Occipital lobe (tissue), 2 donors: ENCODE data around the gene ABCC1. TPM values are rescaled to one million over a fixed set of nuclear protein-coding genes. Genes with fewer than 3 reads are reported as not detected.

Experiments used
- DNase-seq: peaks from one replicate; lab custom pipeline; 2025; lab: John Stamatoyannopoulos, UW
- total RNA-seq: library from RNA; depleted of rRNA; stranded (reverse); fragments of >200 nt; gene quantifications from one replicate; pipeline ENCODE4 v1.2.3, GENCODE V29; 2014

Gene ABCC1
- total RNA-seq, 1 donor from 2014 or later = 10.5 TPM

- no peak for DNase-seq
These were observed 41.5 kb downstream of the ABCC1 start for GRCh38 chr16:15990902-15991301.

DNA sequence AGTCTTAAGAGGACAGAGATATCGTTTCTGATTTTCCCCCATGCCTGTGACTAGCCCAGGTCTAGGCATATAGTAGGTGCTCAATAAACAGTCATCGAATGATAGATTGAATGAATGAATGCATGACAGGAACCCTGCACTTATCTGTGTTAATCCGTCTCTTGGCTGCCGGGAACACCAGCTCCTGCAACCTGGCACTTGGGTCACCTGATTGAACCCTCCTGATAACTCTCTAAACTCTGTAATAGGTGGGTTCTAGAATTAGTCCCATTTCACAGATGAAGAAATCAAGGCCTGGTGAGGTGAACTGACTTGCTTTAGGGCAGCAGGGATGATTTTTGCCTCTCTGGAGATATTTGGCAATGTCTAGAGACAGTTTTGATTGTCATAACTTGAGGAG, 43.7 kb downstream of the ABCC1 start:
- DNase-seq = no peak

- DNase-seq = no peak
These were observed 44.1 kb downstream of the ABCC1 start for GRCh38 chr16:15993541-15993940.

DNA sequence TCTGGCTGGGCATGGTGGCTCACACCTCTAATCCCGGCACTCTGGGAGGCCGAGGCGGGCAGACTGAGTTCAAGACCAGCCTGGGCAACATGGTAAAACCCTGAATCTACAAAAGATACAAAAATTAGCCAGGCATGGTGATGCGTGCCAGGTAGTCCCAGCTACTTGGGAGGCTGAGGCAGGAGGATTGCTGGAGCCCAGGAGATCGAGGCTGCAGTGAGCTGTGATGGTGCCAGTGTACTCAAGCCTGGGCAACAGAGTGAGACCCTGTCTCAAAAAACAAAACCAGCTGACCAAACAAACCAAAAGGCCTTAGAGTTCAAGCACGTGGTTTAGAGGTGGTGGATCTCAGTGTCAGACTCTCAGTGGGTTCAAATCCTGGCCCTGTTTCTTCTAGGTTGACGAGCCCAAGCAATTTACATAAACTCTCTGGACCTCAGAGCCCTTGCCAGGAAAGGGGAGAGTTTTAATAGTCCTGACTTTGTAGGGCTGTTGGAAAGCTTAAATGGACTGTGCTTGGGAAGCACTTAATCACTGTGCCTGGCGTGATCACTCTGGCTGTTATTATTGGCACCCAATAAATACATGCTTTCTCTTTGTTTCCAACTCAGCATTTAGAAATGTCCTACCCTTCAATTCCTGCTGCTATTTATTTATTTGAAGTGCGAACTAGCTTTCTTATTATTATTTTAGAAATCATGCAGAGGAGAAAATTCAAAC, 44.7 kb downstream of the ABCC1 start:
- DNase-seq = no peak

- DNase-seq = no peak
These were observed 47.2 kb downstream of the ABCC1 start for GRCh38 chr16:15996432-15997109.

DNA sequence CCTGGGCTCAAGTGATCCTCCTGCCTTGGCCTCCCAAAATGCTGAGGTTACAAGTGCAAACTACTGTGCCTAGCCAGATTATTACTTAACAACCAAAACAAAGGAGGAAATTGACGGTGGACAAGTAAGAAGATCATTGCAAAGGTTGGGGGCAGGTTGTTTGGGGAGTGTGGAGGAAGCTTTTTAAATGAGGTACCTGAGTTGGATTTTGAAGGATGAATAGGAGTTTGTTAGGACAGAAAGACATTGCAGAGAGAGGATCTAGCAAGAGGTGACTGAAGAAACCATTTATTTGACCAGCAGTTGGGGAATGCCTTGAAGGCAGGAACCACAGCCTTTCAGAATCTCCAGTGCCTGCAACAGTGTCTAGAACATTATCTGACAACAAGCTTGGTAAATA, 51.3 kb downstream of the ABCC1 start:
- no peak for DNase-seq

DNA sequence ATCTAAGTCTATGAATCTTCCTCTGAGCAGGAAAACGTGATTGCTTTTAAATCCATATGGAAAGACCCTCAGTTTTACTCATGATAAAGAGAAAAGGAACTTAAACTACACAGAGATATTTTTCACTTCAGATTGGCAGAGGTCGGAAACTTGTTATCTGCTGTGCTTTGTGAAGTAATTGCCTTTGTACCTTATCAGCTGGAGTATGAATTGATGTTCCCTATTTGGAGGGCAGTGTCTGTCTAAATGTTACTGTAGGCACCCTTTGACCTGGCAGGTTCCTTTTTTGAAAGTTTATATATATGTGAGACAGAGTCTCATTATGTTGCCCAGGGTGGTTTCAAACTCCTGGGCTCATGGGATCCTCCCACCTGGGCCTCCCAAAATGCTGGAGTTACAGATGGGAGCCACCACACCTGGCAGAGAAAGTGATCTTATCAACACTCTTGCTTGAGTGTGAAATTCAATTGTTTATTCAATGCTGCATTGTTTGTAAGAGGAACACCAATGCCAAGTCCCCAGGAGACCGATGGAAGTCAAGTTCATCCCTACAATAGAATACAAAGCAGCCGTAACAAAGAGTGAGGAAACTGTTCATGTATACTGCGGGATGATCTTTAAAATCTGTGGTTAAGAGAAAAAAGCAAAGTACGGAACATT, 52.3 kb downstream of the ABCC1 start:
- no peak for DNase-seq

DNA sequence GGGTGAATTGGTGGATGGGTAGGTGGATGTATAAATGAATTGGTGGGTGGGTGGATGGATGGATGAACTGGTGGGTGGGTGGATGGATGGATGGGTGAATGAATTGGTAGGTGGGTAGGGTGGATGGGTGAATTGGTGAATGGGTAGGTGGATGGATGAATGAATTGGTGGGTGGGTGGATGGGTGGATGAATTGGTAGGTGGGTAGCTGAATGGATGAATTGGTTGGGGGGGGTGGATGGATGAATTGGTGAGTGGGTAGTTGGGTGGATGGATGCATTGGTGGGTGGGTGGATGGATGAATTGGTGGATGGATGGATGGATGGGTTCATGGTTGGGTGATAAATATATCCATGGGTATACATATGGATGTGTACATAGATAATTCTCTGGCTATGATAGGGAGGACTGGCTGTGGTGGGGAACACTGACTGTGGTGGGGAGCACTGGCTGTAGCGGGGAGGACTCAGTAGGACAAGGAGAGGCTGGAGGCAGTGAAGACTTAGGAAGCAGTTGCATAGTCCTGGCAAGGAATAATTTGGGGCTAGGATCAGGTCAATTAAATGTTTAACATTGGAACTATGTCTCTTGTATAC, 54.4 kb downstream of the ABCC1 start:
- no peak for DNase-seq

GRCh38 chr16:16004314-16004749, 54.9 kb downstream of the ABCC1 start:
- no peak for DNase-seq

GRCh38 chr16:16005721-16006120, 56.3 kb downstream of the ABCC1 start:
- no peak for DNase-seq

DNA sequence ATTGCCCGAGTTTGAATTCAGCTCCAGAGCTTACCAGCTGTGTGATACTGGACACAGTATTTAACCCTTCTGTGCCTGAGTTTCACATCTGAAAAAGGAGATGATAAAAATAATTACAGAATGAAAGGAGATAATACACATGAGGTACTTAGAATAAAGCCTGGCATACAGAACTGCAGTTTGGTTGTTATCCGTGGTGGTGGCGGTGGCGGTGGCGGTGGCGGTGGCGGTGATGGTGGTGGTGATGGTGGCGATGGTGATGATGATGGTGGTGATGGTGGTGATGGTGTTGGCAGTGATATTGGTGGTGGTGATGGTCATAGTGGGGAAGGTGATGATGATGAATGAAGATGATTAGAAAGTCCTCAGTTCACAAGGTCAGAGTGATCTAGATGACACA, 57.2 kb downstream of the ABCC1 start:
- no peak for DNase-seq

GRCh38 chr16:16007743-16008111, 58.3 kb downstream of the ABCC1 start:
- DNase-seq = no peak

GRCh38 chr16:16008666-16009065, 59.2 kb downstream of the ABCC1 start:
- no peak for DNase-seq

GRCh38 chr16:16009401-16009800, 60.0 kb downstream of the ABCC1 start:
- no peak for DNase-seq

- DNase-seq = no peak
These were observed 60.8 kb downstream of the ABCC1 start for GRCh38 chr16:16010194-16010593.

DNA sequence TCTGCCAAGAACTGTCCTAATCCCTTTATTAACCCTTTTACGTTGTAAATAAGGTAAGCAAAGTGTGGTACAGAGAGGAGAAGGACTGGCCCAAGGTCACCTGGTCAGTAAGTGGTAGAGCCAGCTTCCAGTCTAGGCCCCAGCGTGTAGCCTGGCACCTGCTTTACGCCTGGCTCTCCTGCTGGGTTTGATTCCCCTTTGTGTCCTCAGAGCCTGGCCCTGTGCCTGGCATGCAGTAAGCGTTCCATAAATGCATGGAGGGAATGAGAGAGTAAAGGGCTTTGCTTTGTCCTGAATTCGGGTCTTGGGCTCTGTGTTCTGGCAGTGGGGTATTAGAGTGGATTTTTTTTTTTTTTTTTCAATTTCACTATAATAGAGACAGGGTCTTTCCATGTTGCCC, 62.7 kb downstream of the ABCC1 start:
- no peak for DNase-seq

- no peak for DNase-seq
These were observed 64.4 kb downstream of the ABCC1 start for GRCh38 chr16:16013812-16014211.

DNA sequence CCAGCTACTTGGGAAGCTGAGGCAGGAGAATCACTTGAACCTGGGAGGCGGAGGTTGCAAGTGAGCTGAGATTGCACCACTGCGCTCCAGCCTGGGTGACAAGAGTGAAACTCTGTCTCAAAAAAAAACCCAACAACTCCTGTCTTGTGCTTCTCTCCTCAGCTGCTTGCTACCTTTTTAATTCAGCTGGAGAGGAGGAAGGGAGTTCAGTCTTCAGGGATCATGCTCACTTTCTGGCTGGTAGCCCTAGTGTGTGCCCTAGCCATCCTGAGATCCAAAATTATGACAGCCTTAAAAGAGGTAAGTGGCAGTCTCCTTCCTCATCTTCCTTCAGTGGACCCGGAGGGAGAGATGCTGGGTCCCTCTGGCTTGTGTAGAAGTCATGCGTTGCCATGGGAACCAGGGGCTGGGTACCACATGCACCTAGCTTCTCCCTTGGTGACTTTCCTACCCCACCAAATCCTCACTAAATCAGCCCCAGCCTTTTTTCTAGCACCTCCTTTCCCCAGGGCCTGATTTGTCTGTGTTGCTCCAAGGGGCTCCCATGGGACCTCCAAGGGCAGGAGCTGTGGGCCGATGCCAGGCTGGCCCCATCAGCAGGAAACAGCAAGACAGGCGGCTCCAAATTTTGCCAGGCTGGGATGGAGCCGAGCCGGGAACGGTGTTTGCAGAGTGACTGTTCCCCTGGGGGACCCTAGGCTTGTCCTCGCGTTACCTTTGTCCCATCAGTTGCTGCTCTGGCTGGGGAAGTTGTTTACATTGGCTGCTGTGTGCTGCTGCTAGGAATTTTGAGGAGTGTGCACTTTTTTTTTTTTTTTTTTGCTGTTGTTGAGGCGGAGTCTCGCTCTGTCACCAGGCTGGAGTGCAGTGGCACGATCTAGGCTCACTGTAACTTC, 65.2 kb downstream of the ABCC1 start:
- no peak for DNase-seq

- DNase-seq = no peak
These were observed 66.4 kb downstream of the ABCC1 start for GRCh38 chr16:16015849-16016248.

- no peak for DNase-seq
These were observed 67.1 kb downstream of the ABCC1 start for GRCh38 chr16:16016388-16016964.

DNA sequence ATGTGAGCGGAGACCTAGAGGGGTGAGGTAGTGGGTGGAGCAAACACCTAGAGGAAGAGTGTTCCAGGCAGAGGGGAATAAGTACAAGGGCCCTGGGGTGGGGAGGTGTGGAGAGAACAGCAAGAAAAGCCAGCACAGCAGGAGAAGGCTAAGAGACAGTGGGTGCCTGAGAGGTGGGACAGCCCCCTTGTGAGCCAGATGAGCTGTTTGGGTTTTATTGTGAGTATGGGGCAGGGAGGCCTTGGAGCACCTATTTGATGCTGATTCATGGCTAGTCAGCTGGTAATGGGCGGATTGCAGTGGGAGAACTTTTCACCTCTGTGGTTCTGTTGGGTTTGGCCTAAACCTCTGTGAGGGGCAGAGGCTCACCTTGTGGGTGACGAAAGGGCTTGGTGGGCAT, 68.4 kb downstream of the ABCC1 start:
- no peak for DNase-seq
